ENCODE measurements around the gene BEND7. TPM values are rescaled to one million over a fixed set of nuclear protein-coding genes. Genes with fewer than 3 reads are reported as not detected.
"Not testable (repeated sequence)": the region's sequence is repeated elsewhere in the genome, so short reads cannot be mapped to it uniquely, and the experiment has no call there.

The BEND7 gene
- total RNA-seq, 1 experiment from 2014 or later, result 0.48 TPM

DNA sequence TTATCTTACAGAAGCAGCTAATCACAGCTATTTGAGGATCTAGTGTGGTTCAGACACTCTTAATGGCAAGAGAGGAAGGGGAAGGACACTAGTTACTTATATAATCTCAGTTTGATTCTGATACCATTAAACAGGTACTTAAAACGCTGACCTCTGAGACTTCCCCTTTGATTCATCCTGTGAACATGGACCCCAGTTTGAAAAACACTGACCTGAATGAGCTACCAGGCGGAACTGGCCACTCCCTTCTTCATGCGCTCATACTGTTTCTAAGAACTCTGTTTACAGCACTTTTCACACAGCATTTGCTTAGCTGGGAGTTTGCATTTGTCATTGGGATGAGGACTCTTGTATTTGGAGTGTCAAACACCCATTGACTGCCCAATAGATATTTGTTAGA lies 45.7 kb downstream of the BEND7 start:
- DNase-seq (ENCODE audit: low read depth), result no peak

DNA sequence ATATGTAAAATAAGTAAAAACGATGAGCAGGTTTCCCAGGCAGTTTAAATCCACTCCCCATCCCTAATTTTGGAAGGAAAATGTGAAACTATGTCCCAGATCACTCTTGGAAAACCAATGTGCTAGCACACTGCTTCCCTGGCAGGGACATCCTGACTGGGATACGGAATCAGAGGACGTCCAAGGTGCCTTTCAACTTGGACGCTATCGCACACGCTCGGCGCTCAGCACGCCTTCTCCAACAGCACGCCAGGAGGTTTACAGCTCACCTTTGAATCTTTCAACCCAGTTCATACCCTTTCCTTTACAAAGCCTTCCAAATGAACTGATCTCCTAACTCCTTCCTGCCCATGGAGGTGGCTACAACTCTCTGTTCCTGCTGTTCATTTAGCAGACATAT lies 47.1 kb downstream of the BEND7 start:
- DNase-seq (ENCODE audit: low read depth), result no peak

DNA sequence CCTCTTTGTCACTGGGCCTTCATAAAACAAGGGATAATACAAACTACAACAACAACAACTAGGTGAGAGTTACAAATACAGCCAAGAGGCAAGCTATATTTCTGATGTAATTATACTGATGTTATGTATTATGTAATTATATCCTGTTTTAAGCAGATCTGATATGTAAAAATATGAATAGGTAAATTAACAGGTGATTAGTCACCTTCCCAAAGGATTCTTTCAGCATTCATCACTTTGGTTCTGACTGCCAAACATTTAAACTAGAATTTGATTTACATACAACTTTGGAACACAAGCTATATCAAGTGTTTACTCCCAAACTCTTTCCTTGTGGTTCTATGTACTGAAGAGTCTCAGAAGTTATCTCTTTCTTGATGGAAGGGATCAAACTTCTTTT lies 53.7 kb downstream of the BEND7 start:
- DNase-seq (ENCODE audit: low read depth), result no peak

DNA sequence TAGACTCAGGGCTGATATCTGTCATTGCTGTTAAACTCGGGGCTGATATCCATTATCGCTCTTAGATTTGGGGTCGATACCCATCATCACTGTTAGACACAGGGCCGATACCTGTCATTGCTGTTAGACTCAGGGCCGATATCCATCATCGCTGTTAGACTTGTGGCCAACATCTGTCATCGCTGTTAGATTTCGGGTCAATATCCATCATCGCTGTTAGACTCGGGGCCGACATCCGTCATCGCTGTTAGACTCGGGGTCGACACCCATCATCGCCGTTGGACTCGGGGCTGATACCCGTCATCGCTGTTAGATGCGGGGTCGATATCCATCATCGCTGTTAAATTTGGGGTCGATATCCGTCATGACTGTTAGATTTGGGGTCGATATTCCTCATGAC lies 54.8 kb downstream of the BEND7 start:
- no peak for DNase-seq (ENCODE audit: low read depth)

DNA sequence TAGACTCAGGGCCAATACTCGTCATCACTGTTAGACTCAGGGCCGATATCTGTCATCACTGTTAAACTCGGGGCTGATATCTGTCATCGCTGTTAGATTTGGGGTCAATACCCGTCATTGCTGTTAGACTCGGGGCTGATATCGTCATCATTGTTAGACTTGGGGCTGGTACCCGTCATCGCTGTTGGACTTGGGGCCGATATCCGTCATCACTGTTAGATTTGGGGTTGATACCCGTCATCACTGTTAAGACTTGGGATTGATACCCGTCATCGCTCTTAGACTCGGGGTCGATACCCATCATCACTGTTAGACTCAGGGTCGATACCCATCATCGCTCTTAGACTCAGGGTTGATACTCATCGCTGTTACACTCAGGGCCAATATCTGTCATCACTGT lies 56.5 kb downstream of the BEND7 start:
- DNase-seq (ENCODE audit: low read depth), result no peak

DNA sequence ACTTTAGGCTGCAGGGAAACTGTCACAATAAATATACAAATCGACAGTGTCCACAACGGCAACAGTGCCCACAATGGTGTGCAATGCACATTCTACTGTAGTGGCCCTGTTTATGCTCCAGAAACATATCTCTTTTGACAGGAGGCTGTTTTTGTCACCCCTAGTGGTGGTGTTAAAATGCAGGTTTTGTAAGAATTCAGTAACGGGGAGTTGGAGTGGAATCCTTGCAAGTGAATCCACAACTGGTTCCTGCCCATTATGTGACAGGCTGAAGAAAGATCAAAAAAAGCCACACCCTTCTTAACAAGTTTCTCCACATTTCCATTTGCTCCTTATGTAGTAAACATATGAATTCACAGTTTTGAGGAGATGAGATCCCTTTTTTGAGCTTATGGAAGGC lies 58.5 kb downstream of the BEND7 start:
- no peak for DNase-seq (ENCODE audit: low read depth)

DNA sequence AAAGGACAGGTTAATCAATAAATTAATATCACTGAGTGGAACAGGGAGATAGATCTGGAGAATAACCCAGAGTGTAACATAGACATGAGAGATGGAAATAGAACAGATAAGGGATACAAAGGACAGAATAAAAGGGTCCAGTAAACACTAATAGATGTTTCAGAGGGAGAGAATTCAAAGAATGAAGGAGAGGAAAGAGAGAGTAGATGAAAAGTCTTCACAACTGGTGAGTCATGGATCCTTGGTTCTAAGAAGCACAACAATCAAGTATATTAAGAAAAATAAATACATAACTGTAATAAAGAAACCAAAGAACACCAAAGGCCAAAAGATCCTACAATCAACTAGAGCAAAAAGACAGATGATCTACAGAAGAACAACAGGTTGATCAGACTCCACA lies 66.3 kb downstream of the BEND7 start:
- no peak for DNase-seq (ENCODE audit: low read depth)

DNA sequence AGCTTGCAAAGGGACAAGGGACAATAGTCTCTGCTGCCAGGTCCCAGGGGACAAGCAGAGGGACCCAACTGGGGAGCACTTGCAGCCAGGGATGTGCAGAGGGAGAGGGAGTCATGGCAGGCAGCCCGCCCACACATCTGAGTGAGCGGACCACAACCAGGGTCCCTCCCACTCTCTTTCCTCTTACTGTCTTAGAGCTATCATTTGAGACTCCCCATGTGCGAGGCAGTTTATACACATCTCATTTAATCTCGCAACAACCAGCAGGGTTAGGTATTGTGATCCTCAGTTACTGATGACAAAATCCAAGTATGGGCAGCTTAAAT lies 70.2 kb downstream of the BEND7 start:
- DNase-seq (ENCODE audit: low read depth), result no peak

DNA sequence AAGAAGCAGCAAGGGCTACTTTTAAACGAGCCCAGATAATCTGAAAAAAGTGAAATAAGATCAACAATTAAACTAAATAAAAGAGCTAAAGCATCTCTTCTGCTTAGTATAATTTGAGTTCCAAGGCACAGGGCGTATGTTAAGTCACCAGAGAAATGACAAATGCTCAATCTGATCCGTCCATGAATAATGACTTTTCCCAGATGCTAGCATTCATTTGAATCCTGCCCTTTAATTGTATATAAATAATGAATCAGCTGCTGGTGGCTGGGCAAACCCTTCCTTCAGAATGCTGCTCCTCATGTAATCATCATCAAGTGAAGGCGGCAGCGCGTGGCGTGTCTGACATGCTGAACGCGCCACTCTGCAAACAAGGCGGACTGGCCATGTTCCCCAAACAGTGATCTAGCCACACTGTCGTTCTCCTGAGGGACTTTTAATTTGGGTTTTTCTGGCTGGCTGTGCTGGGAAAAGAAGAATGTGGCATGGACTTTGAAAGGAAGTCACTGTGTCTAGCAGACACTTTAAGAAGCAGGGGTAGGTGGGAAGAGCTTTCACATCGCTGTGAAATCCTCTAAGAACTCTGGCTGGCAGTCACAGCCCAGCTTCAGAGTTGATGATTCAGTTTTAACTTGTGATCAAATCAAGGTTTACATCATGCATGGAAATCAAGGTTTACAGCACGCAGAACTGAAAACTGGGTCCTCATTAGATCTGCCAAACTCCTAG lies 70.7 kb downstream of the BEND7 start:
- DNase-seq (ENCODE audit: low read depth), result no peak

DNA sequence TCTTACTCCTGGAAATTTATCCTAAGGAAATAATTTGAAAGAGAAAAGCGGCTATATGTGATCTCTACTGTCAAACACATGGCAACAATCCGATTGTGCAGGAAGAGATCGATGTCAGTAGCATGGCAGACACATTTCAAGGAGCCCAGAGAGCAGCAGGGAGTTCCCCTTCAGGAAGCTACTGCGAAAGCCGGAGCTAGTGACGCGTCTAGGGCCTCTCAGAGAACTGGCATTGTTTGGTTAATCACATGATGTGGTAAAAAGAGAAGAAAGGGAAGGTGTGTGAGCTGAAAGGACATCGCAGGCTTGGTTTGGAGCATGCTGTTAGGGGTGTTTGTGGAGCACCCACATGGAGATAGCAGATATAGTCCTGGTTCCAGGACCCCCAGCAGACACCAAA lies 74.9 kb downstream of the BEND7 start:
- DNase-seq (ENCODE audit: low read depth), result no peak

DNA sequence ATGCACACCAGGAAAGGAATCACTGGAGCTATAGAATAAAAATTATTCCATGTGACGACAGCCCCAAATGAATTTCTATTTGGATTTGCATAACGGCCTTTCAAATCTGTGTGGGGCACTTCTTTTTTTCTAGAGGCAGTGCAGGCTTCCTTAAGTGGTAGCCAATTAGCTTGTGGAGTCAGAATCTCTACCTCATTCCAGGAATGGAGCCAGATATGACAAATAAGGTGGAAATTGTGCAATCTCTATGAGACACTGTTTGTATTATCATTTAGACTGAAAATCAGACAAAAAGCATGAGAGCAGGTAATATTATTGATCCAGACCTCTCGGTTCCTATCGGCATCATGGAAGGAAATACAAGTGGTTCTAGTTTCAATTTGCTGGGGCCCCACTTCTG lies 78.7 kb downstream of the BEND7 start:
- DNase-seq (ENCODE audit: low read depth), result peak; percentile 24

DNA sequence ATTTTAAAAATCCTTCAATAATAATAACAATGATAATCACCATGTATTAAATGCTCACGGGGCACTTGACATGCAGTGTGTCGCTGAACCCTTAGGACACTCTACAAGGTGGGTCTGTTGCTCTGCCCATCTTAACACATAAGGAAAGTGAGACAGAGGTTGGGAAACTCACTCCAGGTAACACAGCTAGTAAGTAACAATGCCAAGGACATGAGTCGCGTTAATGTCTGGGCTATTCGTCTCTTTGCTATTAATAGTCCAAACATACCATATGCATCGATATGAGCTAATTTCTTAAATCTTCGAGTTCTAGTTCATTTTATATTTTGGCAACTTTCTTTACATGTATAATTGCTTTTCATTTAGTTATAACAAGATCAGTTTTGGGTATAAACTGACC lies 79.5 kb downstream of the BEND7 start:
- DNase-seq (ENCODE audit: low read depth), result no peak

DNA sequence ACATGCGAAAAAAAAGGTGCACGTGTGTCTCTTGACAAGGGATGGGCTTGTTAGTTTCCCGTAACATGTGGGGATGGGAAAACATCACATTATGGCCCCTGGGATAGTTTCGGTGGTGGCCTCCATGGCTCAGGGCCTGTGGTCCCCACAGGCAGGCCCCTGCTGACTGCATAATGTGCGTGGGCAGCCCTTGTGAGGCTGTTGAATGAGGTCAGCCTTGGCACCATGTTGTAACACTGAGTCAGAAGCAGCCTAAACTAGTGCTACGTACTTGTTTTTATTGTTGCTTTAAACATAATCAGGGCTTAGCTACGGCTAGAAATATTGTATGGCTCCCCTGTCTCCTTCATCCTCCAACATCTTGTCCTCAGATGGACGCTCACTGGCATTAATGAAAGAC lies 80.6 kb downstream of the BEND7 start:
- no peak for DNase-seq (ENCODE audit: low read depth)

DNA sequence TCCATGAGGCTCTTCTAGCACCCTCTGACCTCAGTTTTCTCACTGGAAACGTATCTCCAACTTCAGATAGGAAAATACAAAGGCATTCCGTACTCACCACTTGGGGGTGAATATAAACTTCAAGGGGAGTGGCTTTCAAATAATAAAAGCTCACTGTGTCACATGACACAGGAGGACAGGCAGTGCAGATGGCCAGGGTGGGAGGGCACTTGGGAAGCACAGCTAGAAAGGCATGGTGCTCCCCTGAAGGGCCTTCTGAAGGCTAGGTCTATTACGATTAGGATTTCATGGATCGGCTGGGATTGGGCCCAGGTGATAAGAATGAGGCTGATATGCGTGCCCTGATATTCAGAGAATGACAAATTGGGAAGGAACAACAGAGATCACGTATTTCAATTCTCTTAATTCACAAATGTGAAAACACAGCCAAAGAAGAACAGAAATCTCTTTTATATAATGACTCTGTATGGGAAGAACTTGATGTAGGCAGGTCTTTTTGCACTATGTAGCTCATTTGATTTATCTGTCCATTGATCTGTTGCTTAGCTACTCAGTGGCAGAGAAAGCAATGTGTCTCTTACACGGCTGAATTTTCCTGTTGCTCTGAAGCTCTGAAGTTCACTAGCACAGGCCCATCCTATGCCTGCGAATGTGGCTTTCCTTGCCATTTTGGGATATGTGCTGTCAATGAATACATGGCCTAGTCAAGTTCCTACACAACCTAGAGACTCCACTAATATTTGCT lies 83.0 kb downstream of the BEND7 start:
- no peak for DNase-seq (ENCODE audit: low read depth)

DNA sequence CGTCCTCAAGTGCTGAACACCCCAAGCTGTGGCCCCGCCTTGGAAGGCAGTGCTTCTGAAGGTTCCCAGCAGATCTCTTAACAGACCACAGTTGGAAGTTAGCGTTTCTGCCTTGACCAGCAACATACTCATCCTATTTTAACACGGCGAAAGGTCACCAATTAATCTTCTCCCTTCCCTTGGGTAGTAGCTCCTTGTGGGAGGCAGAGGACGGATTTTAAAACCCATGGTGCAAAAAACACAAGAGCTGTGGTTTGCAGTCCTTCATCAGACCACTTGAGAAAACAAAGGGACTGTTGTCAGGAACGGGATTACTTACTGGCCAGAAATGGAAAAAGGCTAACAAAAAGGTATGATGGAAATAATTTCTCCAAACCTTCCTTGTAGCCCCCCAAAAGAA lies 87.3 kb downstream of the BEND7 start:
- no peak for DNase-seq (ENCODE audit: low read depth)

DNA sequence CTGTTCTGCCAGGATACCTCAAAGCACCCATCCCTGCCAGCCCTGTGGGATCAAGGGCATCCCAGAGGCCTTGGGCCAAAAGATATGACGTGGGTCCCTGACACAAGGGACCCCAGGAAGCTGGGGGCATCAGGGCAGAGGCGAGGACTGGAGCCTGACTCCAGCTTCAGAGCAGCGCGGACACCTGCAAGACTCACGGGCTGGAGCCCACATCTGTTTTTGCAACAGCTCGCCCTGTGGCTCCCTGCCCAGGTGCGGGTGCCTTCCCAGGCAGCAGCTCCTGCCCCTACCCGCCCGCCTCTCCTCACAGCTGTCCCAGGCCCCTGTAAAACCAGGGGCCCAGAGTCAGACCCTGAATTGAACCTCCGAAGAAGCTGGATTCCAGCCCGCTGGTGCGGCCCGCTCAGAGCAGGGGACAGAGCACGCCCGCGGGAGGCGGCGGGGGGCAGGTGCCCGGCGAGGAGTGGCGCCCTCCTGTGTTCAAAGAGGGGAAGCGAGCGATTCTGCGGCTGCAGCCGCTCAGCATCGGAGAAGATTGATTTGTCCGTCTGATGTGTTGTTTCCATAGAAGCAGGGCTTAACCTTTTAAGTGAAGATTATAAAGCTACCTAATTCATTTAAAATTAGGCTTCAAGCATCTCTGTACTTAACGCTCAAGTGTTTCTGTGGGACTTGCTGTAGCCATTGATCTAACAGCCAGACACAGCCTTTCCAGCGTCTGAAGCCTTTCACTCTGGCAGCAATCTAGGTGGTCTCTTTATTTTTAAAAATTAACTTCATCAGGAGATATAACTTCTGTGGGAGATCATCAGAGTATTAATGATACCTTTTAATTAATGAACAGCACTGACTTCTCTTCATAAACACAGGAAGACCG lies 88.4 kb downstream of the BEND7 start:
- peak; percentile 13 for DNase-seq (ENCODE audit: low read depth)

DNA sequence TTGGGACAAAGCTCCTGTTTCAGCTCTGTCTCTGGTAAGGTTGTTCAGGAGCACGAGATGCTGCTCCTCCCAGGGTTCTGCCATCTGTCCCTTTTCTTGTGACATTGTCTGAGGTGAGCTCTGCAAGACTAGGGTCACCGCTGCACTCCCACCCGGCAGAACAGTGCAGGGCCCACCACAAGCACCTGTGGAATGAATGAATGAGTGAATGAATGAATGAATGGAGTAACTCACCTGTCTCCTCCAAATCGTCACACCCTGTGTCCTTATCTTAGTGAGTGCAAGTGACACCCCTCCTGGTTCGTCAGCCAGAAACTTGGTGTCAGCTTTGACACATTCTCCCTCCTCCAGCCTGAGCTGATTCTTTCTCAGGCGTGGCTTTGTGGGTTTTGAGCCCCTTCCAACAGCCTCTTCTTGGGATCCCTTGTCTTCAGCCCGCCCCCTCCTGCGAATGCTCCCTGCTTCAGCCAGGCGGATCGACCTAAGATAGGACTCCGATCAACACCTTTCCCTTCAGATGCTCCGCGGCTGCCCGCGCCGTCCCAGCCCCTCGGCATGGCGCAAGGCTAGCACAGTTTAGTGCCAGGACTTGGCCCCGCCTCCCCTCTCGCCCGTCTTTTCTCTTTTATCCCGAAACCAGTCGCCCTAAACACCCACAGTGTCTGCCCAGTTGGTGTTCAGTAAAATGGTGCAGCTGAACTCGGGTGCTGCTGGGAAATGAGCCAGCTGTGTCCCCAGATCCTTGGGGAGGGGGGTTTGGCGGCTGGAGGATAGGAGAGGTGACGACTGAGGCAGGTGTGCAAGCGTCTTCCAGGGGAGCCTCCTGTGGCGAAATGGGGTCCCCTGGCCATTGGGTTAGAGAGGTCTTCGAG lies 89.3 kb downstream of the BEND7 start:
- DNase-seq (ENCODE audit: low read depth), result no peak

DNA sequence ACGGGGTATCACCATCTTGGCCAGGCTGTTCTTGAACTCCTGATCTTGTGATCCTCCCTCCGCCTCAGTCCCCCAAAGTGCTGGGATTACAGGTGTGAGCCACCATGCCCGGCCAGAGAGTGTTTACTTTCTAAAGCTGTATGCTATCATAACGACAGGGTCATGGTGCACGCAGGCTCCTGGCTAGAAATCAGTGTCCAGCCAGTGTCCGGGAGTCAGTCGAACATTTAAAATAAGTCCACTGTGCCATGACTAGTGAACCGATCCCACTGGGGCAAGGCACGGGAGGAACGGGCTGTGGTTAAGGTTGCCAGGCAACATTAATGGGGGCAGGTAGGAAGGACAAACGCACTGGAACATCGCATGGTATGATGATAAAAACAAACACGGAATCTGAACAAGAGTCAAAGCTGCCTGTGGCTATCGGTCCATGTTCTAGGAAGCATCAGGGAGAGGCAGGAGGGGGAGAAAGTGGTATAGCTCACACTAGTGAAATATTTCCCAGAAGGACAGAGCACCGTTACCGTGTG lies 91.7 kb downstream of the BEND7 start:
- no peak for DNase-seq (ENCODE audit: low read depth)

DNA sequence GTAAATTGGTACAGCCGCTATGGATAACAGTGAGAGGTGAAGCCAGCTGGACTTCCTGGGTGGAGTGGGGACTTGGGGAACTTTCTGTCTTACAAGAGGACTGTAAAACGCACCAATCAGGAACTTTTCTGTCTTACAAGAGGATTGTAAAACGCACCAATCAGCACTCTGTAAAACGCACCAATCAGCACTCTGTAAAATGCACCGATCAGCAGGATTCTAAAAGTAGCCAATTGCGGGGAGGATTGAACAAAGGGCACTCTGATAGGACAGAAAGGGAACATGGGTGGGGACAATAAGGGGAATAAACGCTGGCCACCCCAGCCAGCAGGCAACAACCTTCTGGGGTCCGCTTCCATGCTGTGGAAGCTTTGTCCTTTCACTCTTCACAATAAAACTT lies 100.9 kb downstream of the BEND7 start:
- not testable (repeated sequence) for DNase-seq (ENCODE audit: low read depth)

DNA sequence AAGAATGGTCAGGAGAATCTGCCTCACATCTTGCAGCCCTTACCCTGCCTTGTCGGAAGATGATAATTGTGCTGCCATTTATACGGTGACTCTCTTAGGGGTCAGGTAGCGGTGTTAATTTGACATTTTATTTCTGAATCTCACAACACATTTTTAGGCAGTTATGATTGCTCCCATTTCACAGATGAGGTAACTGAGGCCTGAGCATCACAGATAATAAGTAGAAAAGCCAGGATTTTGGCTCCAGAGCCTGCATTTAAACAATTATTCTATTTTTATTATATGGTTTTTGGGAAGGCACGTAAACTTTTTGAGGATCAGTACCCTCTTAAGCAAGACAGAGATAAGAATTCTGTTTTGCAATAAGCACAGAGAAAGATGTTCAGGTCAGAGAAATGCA lies 103.4 kb downstream of the BEND7 start:
- no peak for DNase-seq (ENCODE audit: low read depth)

DNA sequence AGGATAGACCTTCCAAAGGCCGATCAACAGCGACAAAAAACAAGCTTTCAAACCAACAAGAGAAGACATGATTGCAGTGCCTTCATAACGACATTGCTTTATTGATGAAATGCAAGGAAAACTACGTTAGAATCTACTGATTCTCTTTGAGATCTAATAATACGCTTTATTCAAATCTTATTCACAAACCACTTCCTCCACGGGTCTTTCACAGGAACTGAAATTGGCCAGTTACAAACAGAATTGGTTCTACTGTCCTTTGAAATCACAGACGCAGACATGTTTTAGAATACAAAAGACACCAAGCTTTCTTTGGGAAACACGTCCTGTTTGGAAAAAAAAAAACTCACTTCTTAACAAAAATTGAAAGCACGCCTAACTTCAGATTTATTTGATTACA lies 106.0 kb downstream of the BEND7 start:
- no peak for DNase-seq (ENCODE audit: low read depth)
